Activated CD8-positive, alpha-beta T cell treated with anti-CD3 and anti-CD28 coated beads, Interleukin-2, amount 10 ng/mL, durations not matched to agents 7 days and 5 days (primary cell): ENCODE measurements around the gene COA1. TPM values are rescaled to one million over a fixed set of nuclear protein-coding genes. Genes with fewer than 3 reads are reported as not detected.

ENCODE experiments used
- ATAC-seq: fragments of 150-1000 bp; cut with Tn5 transposase; one replicate; pipeline ENCODE4 v1.10.0; 2021; ENCODE audit warnings: moderate library complexity
- CTCF ChIA-PET: fragments of 350-600 bp; sonication (Branson Sonifier 250); formaldehyde crosslinking; loops from one replicate; lab custom pipeline; 2021; ENCODE audit warnings: antibody characterized with exemption; lab: Charles Lee
- POLR2A ChIA-PET: fragments of 350-600 bp; sonication (Branson Sonifier 250); formaldehyde crosslinking; loops from one replicate; lab custom pipeline; 2021; ENCODE audit warnings: antibody characterized with exemption; lab: Charles Lee
- DNase-seq: peaks from one replicate; pipeline ENCODE4 v3.0.0-alpha.2; 2020
- H3K27ac Mint-ChIP-seq: one replicate; pipeline ENCODE4 v1.8.0; 2021; ENCODE audit warnings: mild to moderate bottlenecking, mixed read lengths
- H3K27me3 Mint-ChIP-seq: one replicate; pipeline ENCODE4 v1.8.0; 2021; ENCODE audit warnings: low read depth, mixed read lengths
- H3K36me3 Mint-ChIP-seq: one replicate; pipeline ENCODE4 v1.8.0; 2021; ENCODE audit warnings: low read depth, mixed read lengths
- H3K4me1 Mint-ChIP-seq: one replicate; pipeline ENCODE4 v1.8.0; 2021; ENCODE audit warnings: low read depth, mixed read lengths
- H3K4me3 Mint-ChIP-seq: one replicate; pipeline ENCODE4 v1.8.0; 2021; ENCODE audit warnings: mild to moderate bottlenecking, mixed read lengths
- H3K9me3 Mint-ChIP-seq: one replicate; pipeline ENCODE4 v1.8.0; 2022; ENCODE audit warnings: mixed read lengths; ENCODE audit not compliant: insufficient read depth
- total RNA-seq, 2 experiments: library from RNA; stranded (reverse); gene quantifications; one replicate each; pipeline ENCODE4 v1.2.3, GENCODE V29; 2021

The COA1 gene
- total RNA-seq, 2 experiments from 2014 or later = 52.0 to 52.7 TPM

GRCh38 chr7:43766564-43766963 is 37.2 kb upstream of the COA1 start:
- no peak for ATAC-seq
- Mint-ChIP-seq H3K4me3 (no peak overlapping the region), H3K9me3 (no peaks in the 10 kb centered on the region), H3K27me3 (no peaks in the 10 kb centered on the region), H3K36me3 (peaks cover under 1% of the 10 kb centered on the region), H3K27ac (no peak overlapping the region), H3K4me1 (peaks cover 16% of the 10 kb centered on the region)
- DNase-seq = no peak
- POLR2A ChIA-PET = no interaction called here
- CTCF ChIA-PET = no interaction called here

- ATAC-seq (no peak), DNase-seq (no peak)
- POLR2A ChIA-PET = no interaction called here
- Mint-ChIP-seq H3K9me3 (no peaks in the 10 kb centered on the region), H3K4me3 (no peak overlapping the region), H3K27me3 (no peaks in the 10 kb centered on the region), H3K36me3 (peaks cover 5% of the 10 kb centered on the region), H3K4me1 (peaks cover 22% of the 10 kb centered on the region), H3K27ac (no peak overlapping the region)
- CTCF ChIA-PET = interaction anchor here (0.8 to 2.1 kb wide), 3 partner anchors 70 to 182 kb away, joined by 3 to 11 read pairs (median 3); partner anchors contain the start of gene STK17A
These were observed 35.6 kb upstream of the COA1 start for GRCh38 chr7:43764807-43765491.

GRCh38 chr7:43764039-43764761 is 34.9 kb upstream of the COA1 start:
- Mint-ChIP-seq H3K27ac (no peak overlapping the region), H3K4me3 (no peak overlapping the region), H3K36me3 (peaks cover 5% of the 10 kb centered on the region), H3K9me3 (no peaks in the 10 kb centered on the region), H3K4me1 (peaks cover 27% of the 10 kb centered on the region), H3K27me3 (no peaks in the 10 kb centered on the region)
- ATAC-seq (peak; percentile 52), DNase-seq (no peak)
- ChIA-PET CTCF (interaction anchor here (0.8 to 2.1 kb wide), 3 partner anchors 71 to 182 kb away, joined by 3 to 11 read pairs (median 3); partner anchors contain the start of gene STK17A), POLR2A (interaction anchor here (0.9 kb wide), 1 partner anchor 182 kb away, joined by 3 read pairs; the partner anchor contains the start of gene STK17A)

GRCh38 chr7:43763183-43763582 is 33.9 kb upstream of the COA1 start:
- ATAC-seq (no peak), DNase-seq (no peak)
- peaks cover 5% of the 10 kb centered on the region for H3K36me3 Mint-ChIP-seq
- H3K4me3 Mint-ChIP-seq = no peak overlapping the region
- H3K27me3 Mint-ChIP-seq = no peaks in the 10 kb centered on the region
- H3K4me1 Mint-ChIP-seq = peaks cover 27% of the 10 kb centered on the region
- ChIA-PET CTCF (no interaction called here), POLR2A (no interaction called here)
- no peaks in the 10 kb centered on the region for H3K9me3 Mint-ChIP-seq
- no peak overlapping the region for H3K27ac Mint-ChIP-seq

- H3K4me3 Mint-ChIP-seq = no peak overlapping the region
- H3K4me1 Mint-ChIP-seq = peaks cover 37% of the 10 kb centered on the region
- H3K27ac Mint-ChIP-seq = no peak overlapping the region
- DNase-seq (no peak), ATAC-seq (no peak)
- H3K27me3 Mint-ChIP-seq = peaks cover under 1% of the 10 kb centered on the region
- no peaks in the 10 kb centered on the region for H3K9me3 Mint-ChIP-seq
- peaks cover 5% of the 10 kb centered on the region for H3K36me3 Mint-ChIP-seq
- ChIA-PET POLR2A (no interaction called here), CTCF (interaction anchor here (1.5 kb wide), 1 partner anchor 180 kb away, joined by 4 read pairs; the partner anchor contains the start of gene STK17A)
These were observed 32.8 kb upstream of the COA1 start for GRCh38 chr7:43761938-43762692.

- ATAC-seq (no peak), DNase-seq (no peak)
- CTCF ChIA-PET = interaction anchor here (1.3 to 1.5 kb wide), 2 partner anchors 78 to 179 kb away, joined by 4 read pairs; partner anchors contain the start of gene STK17A
- POLR2A ChIA-PET = no interaction called here
- Mint-ChIP-seq H3K9me3 (no peaks in the 10 kb centered on the region), H3K27ac (no peak overlapping the region), H3K36me3 (peaks cover 5% of the 10 kb centered on the region), H3K27me3 (peaks cover 4% of the 10 kb centered on the region), H3K4me3 (no peak overlapping the region), H3K4me1 (peaks cover 45% of the 10 kb centered on the region)
These were observed 32.1 kb upstream of the COA1 start for GRCh38 chr7:43761382-43761781.

GRCh38 chr7:43760861-43761260 is 31.5 kb upstream of the COA1 start:
- DNase-seq (no peak), ATAC-seq (no peak)
- POLR2A ChIA-PET = no interaction called here
- Mint-ChIP-seq H3K27ac (no peak overlapping the region), H3K27me3 (peaks cover 4% of the 10 kb centered on the region), H3K4me3 (no peak overlapping the region), H3K4me1 (peaks cover 49% of the 10 kb centered on the region), H3K36me3 (peaks cover 5% of the 10 kb centered on the region), H3K9me3 (no peaks in the 10 kb centered on the region)
- CTCF ChIA-PET = interaction anchor here (1.3 to 3.6 kb wide), 3 partner anchors 10 to 178 kb away, joined by 3 to 16 read pairs (median 4); partner anchors contain the start of gene STK17A

- ChIA-PET POLR2A (interaction anchor here (0.5 to 1.7 kb wide), 2 partner anchors 9 to 175 kb away, joined by 3 to 4 read pairs; no protein-coding TSS in a partner anchor), CTCF (interaction anchor here (1.2 to 3.6 kb wide), 4 partner anchors 8 to 177 kb away, joined by 3 to 16 read pairs (median 4); partner anchors contain the start of gene STK17A)
- H3K36me3 Mint-ChIP-seq = peaks cover 5% of the 10 kb centered on the region
- H3K27ac Mint-ChIP-seq = peak overlapping the region; percentile 78
- ATAC-seq (peak; percentile 78), DNase-seq (peak; percentile 60)
- H3K27me3 Mint-ChIP-seq = peaks cover 4% of the 10 kb centered on the region
- H3K4me3 Mint-ChIP-seq = peak overlapping the region; percentile 75
- H3K4me1 Mint-ChIP-seq = peaks cover 41% of the 10 kb centered on the region
- no peaks in the 10 kb centered on the region for H3K9me3 Mint-ChIP-seq
These were observed 29.7 kb upstream of the COA1 start for GRCh38 chr7:43758822-43759683.

GRCh38 chr7:43758029-43758821 is 28.9 kb upstream of the COA1 start, which contains the start of gene BLVRA:
BLVRA (plus strand) TSS chr7:43758680; CDS start chr7:43771159, 12,479 bp downstream.
- H3K4me1 Mint-ChIP-seq = peaks cover 36% of the 10 kb centered on the region
- peaks cover 4% of the 10 kb centered on the region for H3K27me3 Mint-ChIP-seq
- CTCF ChIA-PET = interaction anchor here (1.2 to 3.6 kb wide), 4 partner anchors 22 to 176 kb away, joined by 3 to 16 read pairs (median 4); partner anchors contain the start of gene STK17A
- POLR2A ChIA-PET = interaction anchor here (1.7 kb wide), 1 partner anchor 174 kb away, joined by 4 read pairs; no protein-coding TSS in a partner anchor
- H3K27ac Mint-ChIP-seq = peak within 1 kb of the TSS; percentile 78
- ATAC-seq (peak; percentile 89), DNase-seq (peak; percentile 66)
- peak within 1 kb of the TSS; percentile 75 for H3K4me3 Mint-ChIP-seq
- peaks cover 5% of the 10 kb centered on the region for H3K36me3 Mint-ChIP-seq
- H3K9me3 Mint-ChIP-seq = no peaks in the 10 kb centered on the region
